Erythroblast (primary cell): Measurements from ENCODE around the gene SORL1.

Source experiments
- GATA1 ChIP-seq: IDR thresholded peaks from 2 replicates; pipeline ENCODE4 v1.6.1; 2011; ENCODE audit warnings: low read depth, mild to moderate bottlenecking, control low read depth, low read length, moderate library complexity
- POLR2A ChIP-seq: IDR thresholded peaks from 2 replicates; pipeline ENCODE4 v1.6.1; 2011; ENCODE audit warnings: mild to moderate bottlenecking, low read length

- TF ChIP-seq POLR2A, result no peak
- TF ChIP-seq GATA1, result no peak
Measured at GRCh38 chr11:121533601-121534000, 81.5 kb downstream of the SORL1 start.
